Measurements from ENCODE around the gene KITLG.
"Not testable (repeated sequence)": the region's sequence is repeated elsewhere in the genome, so short reads cannot be mapped to it uniquely, and the experiment has no call there.

The KITLG gene

DNA sequence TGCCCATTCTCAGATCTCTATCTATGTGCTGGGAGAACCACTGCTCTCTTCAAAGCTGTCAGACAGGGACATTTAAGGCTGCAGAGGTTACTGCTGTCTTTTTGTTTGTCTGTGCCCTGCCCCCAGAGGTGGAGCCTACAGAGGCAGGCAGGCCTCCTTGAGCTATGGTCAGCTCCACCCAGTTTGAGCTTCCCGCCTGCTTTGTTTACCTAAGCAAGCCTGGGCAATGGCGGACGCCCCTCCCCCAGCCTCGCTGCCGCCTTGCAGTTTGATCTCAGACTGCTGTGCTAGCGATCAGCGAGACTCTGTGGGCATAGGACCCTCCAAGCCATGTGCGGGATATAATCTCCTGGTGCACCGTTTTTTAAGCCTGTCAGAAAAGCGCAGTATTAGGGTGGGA is 113.6 kb downstream of the KITLG start:
- DNase-seq (ENCODE audit: low read depth in 1 of 2, low spot score in 1 of 2); H3K4me3 ChIP-seq (replicated peaks; ENCODE audit: insufficient read depth, low read length); H3K27ac ChIP-seq (replicated peaks); H3K27me3 ChIP-seq (ENCODE audit: insufficient read depth, poor library complexity, severe bottlenecking): not testable (repeated sequence)

DNA sequence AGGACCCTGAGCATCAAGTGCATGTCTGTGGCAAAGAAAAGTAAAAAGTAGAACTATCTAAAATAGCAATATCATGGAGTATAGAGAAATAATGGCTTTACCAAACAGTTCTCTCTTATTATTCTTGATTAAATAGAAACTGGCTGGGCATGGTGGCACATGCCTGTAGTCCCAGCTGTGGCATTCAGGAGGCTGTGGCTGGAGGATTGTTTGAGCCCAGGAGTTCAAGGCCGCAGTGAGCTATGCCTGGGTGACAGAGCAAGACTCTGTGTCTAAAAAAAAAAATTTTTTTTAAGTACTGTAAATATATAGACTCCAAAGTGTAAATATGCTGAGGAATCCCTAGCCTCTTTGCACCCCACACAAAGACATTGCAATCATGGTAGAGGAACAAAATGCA is 121.9 kb downstream of the KITLG start:
- Histone ChIP-seq H3K4me3 (replicated peaks; ENCODE audit: insufficient read depth, low read length) (no peak overlapping the region), H3K27me3 (ENCODE audit: insufficient read depth, poor library complexity, severe bottlenecking) (no peaks in the 10 kb centered on the region), H3K27ac (replicated peaks) (no peak overlapping the region)
- TF ChIP-seq SPI1 (IDR thresholded peaks at IDR 0.05; ENCODE audit: borderline replicate concordance, low read depth) (no peak), GABPA (IDR thresholded peaks at IDR 0.05; ENCODE audit: low read depth) (no peak)
- TF ChIP-seq, protein P1, sequence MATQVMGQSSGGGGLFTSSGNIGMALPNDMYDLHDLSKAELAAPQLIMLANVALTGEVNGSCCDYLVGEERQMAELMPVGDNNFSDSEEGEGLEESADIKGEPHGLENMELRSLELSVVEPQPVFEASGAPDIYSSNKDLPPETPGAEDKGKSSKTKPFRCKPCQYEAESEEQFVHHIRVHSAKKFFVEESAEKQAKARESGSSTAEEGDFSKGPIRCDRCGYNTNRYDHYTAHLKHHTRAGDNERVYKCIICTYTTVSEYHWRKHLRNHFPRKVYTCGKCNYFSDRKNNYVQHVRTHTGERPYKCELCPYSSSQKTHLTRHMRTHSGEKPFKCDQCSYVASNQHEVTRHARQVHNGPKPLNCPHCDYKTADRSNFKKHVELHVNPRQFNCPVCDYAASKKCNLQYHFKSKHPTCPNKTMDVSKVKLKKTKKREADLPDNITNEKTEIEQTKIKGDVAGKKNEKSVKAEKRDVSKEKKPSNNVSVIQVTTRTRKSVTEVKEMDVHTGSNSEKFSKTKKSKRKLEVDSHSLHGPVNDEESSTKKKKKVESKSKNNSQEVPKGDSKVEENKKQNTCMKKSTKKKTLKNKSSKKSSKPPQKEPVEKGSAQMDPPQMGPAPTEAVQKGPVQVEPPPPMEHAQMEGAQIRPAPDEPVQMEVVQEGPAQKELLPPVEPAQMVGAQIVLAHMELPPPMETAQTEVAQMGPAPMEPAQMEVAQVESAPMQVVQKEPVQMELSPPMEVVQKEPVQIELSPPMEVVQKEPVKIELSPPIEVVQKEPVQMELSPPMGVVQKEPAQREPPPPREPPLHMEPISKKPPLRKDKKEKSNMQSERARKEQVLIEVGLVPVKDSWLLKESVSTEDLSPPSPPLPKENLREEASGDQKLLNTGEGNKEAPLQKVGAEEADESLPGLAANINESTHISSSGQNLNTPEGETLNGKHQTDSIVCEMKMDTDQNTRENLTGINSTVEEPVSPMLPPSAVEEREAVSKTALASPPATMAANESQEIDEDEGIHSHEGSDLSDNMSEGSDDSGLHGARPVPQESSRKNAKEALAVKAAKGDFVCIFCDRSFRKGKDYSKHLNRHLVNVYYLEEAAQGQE (IDR thresholded peaks at IDR 0.05; ENCODE audit: insufficient replicate concordance, low read depth): no peak
- DNase-seq (ENCODE audit: low read depth in 1 of 2, low spot score in 1 of 2): no peak

DNA sequence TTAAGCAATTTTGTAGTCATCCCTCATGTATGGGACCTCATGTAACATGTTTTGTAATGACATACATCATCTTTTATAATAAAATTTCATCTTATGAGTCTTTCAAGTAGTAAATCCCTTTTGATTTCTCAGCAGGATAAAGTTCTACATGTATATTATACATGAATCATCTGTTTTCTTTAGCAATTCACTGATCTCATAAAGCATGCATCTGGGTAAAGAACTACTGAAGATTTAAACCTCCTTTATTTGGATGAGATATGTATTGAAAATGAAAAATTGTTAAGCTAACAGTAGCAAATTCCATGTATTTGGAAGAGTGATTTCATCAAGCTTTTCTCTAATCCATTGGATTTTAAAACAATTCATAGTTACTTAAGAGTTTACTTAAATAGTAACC is 126.9 kb downstream of the KITLG start:
- Histone ChIP-seq H3K4me3 (replicated peaks; ENCODE audit: insufficient read depth, low read length) (no peak overlapping the region), H3K27me3 (ENCODE audit: insufficient read depth, poor library complexity, severe bottlenecking) (no peaks in the 10 kb centered on the region), H3K27ac (replicated peaks) (no peak overlapping the region)
- DNase-seq (ENCODE audit: low read depth in 1 of 2, low spot score in 1 of 2): no peak
- TF ChIP-seq SPI1 (IDR thresholded peaks at IDR 0.05; ENCODE audit: borderline replicate concordance, low read depth) (no peak), POLR2AphosphoS5 (IDR thresholded peaks at IDR 0.05; ENCODE audit: low read depth) (no peak), GABPA (IDR thresholded peaks at IDR 0.05; ENCODE audit: low read depth) (no peak)
- TF ChIP-seq, protein P2, sequence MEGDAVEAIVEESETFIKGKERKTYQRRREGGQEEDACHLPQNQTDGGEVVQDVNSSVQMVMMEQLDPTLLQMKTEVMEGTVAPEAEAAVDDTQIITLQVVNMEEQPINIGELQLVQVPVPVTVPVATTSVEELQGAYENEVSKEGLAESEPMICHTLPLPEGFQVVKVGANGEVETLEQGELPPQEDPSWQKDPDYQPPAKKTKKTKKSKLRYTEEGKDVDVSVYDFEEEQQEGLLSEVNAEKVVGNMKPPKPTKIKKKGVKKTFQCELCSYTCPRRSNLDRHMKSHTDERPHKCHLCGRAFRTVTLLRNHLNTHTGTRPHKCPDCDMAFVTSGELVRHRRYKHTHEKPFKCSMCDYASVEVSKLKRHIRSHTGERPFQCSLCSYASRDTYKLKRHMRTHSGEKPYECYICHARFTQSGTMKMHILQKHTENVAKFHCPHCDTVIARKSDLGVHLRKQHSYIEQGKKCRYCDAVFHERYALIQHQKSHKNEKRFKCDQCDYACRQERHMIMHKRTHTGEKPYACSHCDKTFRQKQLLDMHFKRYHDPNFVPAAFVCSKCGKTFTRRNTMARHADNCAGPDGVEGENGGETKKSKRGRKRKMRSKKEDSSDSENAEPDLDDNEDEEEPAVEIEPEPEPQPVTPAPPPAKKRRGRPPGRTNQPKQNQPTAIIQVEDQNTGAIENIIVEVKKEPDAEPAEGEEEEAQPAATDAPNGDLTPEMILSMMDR (IDR thresholded peaks at IDR 0.05; ENCODE audit: insufficient read depth, low read length): no peak
- TF ChIP-seq, protein P1 (IDR thresholded peaks at IDR 0.05; ENCODE audit: insufficient replicate concordance, low read depth): no peak

DNA sequence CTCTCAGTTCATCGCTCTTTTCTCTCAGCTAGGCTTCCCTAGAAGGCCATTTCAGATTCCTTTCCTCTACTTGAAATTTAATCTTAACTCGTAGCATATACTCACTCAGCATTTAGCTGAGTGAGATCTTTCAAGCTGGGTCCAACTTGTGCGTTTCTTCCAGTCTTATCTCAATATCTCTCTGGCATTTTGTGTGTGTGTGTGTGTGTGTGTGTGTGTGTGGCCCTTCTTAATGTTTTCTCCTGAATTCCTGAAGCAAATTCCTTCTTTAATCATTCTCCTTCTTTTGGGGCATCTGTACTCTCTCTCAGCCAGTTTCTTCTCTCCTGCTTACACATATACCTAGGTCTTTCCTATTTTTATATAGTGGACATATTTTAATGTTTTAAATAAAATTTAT is 129.1 kb downstream of the KITLG start:
- no peaks in the 10 kb centered on the region for H3K27me3 ChIP-seq (ENCODE audit: insufficient read depth, poor library complexity, severe bottlenecking)

DNA sequence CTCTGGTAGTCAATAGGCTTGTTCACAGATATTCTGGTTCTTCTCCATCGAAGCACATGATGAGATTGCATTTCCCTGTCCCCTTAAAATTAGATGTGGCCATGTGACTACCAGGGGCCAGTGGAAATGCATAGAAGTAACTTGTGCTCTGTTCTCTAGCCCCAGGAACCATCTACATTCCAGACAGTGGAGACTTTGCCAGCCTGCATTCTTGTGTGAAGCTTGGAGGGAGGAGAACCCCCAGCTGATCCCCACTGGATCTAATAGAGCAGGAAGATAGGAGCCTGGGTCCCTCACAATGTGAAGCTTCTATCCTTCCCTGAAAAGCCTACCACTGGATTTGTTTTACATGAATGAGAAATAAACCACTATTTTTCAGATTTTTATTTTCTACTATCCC is 130.1 kb downstream of the KITLG start:
- no peak for DNase-seq (ENCODE audit: low read depth in 1 of 2, low spot score in 1 of 2)
- Histone ChIP-seq H3K27ac (replicated peaks) (no peak overlapping the region), H3K27me3 (ENCODE audit: insufficient read depth, poor library complexity, severe bottlenecking) (no peaks in the 10 kb centered on the region), H3K4me3 (replicated peaks; ENCODE audit: insufficient read depth, low read length) (no peak overlapping the region)
- TF ChIP-seq, protein P1 (IDR thresholded peaks at IDR 0.05; ENCODE audit: insufficient replicate concordance, low read depth): no peak
- TF ChIP-seq SPI1 (IDR thresholded peaks at IDR 0.05; ENCODE audit: borderline replicate concordance, low read depth): no peak
- TF ChIP-seq POLR2AphosphoS5 (IDR thresholded peaks at IDR 0.05; ENCODE audit: low read depth): no peak
- no peak for TF ChIP-seq GABPA (IDR thresholded peaks at IDR 0.05; ENCODE audit: low read depth)
- TF ChIP-seq, protein P2 (IDR thresholded peaks at IDR 0.05; ENCODE audit: insufficient read depth, low read length): no peak

More for the DNA sequence above, 129.1 kb downstream of the KITLG start:
- no peak for DNase-seq (ENCODE audit: low read depth in 1 of 2, low spot score in 1 of 2)
- Histone ChIP-seq H3K27ac (replicated peaks) (no peak overlapping the region), H3K4me3 (replicated peaks; ENCODE audit: insufficient read depth, low read length) (no peak overlapping the region)
- TF ChIP-seq, protein P2 (IDR thresholded peaks at IDR 0.05; ENCODE audit: insufficient read depth, low read length): no peak
- TF ChIP-seq SPI1 (IDR thresholded peaks at IDR 0.05; ENCODE audit: borderline replicate concordance, low read depth): no peak
- TF ChIP-seq GABPA (IDR thresholded peaks at IDR 0.05; ENCODE audit: low read depth): no peak
